NCI-H510A treated with DMSO at 0.1 percent for 48 hours (cell line): Measurements from ENCODE around the gene OAS1.

Experiments
- DNase-seq: peaks from one replicate; lab custom pipeline; 2025; lab: John Stamatoyannopoulos, UW

Gene OAS1

DNA sequence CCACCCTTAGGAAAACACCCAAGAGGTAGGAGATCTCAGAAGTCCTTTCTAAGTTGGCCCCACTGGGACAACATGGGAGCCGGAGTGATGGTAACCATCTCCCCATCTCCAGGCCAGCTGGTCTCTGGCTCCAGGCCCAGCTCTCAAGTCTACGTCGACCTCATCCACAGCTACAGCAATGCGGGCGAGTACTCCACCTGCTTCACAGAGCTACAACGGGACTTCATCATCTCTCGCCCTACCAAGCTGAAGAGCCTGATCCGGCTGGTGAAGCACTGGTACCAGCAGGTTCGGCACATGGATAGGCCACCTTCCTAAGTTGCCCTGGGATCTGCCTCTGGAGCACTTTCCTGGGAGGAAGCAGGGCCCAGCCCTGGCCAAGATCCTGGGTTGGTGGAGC lies 60.5 kb downstream of the OAS1 start:
- DNase-seq = no peak

- DNase-seq = no peak
These were observed 61.1 kb downstream of the OAS1 start for GRCh38 chr12:112967858-112968257.
